CD4-positive, CD25-positive, alpha-beta regulatory T cell (primary cell): ENCODE results near the gene BRINP3. TPM values are rescaled to one million over a fixed set of nuclear protein-coding genes. Genes with fewer than 3 reads are reported as not detected.

Source experiments
- ATAC-seq, 2 donors: fragments of 150-1000 bp; cut with Tn5 transposase; one replicate each; pipeline ENCODE4 v1.10.0; 2021; ENCODE audit warnings: low read depth in 2 of 2, moderate number of reproducible peaks in 2 of 2, moderate library complexity in 1 of 2
- DNase-seq, 3 donors: peaks; one replicate each; pipeline versions ENCODE4 v3.0.0 to v3.0.0-alpha.2; 2012 to 2022; ENCODE audit warnings: mixed read lengths in 1 of 3
- H3K27ac ChIP-seq: one replicate; pipeline ENCODE4 v1.7.0; 2013; ENCODE audit warnings: mild to moderate bottlenecking, low read length; ENCODE audit not compliant: insufficient read depth, poor library complexity, severe bottlenecking
- H3K27me3 ChIP-seq: one replicate; pipeline ENCODE4 v1.7.0; 2013; ENCODE audit warnings: low read length; ENCODE audit not compliant: control insufficient read depth, insufficient read depth
- H3K36me3 ChIP-seq: one replicate; pipeline ENCODE4 v1.7.0; 2013; ENCODE audit warnings: mild to moderate bottlenecking, low read length, moderate library complexity; ENCODE audit not compliant: control insufficient read depth, insufficient read depth
- H3K4me1 ChIP-seq: 2 replicates; pipeline ENCODE4 v1.7.0; 2013; ENCODE audit warnings: mild to moderate bottlenecking, low read length; ENCODE audit not compliant: insufficient read depth, control insufficient read depth, poor library complexity, severe bottlenecking
- H3K4me3 ChIP-seq: one replicate; pipeline ENCODE4 v1.7.0; 2013; ENCODE audit warnings: low read depth, mild to moderate bottlenecking, low read length, moderate library complexity
- H3K9me3 ChIP-seq, 2 experiments: 1 replicate in 1 of 2; 2 replicates in 1 of 2; pipeline ENCODE4 v1.7.0; 2013; ENCODE audit warnings: low read length in 2 of 2, mild to moderate bottlenecking in 1 of 2, moderate library complexity in 1 of 2; ENCODE audit not compliant: control insufficient read depth in 2 of 2
- H3K27ac Mint-ChIP-seq, 3 donors: one replicate each; pipeline ENCODE4 v1.8.0; 2020 to 2022; ENCODE audit warnings: mild to moderate bottlenecking in 3 of 3, mixed read lengths in 3 of 3, moderate library complexity in 2 of 3
- H3K27me3 Mint-ChIP-seq: one replicate; pipeline ENCODE4 v1.8.0; 2022; ENCODE audit warnings: mild to moderate bottlenecking, mixed read lengths
- H3K36me3 Mint-ChIP-seq: one replicate; pipeline ENCODE4 v1.8.0; 2020; ENCODE audit warnings: mixed read lengths
- H3K4me1 Mint-ChIP-seq, 4 donors: one replicate each; pipeline ENCODE4 v1.8.0; 2020 to 2022; ENCODE audit warnings: mixed read lengths in 4 of 4, mild to moderate bottlenecking in 1 of 4
- H3K4me3 Mint-ChIP-seq, 4 donors: one replicate each; pipeline ENCODE4 v1.8.0; 2020 to 2022; ENCODE audit warnings: mild to moderate bottlenecking in 4 of 4, mixed read lengths in 4 of 4, moderate library complexity in 3 of 4
- H3K9me3 Mint-ChIP-seq, 7 donors: one replicate each; pipeline ENCODE4 v1.8.0; 2020 to 2022; ENCODE audit warnings: mixed read lengths in 7 of 7, mild to moderate bottlenecking in 3 of 7, moderate library complexity in 2 of 7
- polyA plus RNA-seq, 4 donors: library from polyadenylated mRNA; unstranded; fragments of 300-500 nt; fragmentation: Illumina TruSeq; gene quantifications; one replicate each; pipeline ENCODE4 v1.2.3, GENCODE V29; 2021
- total RNA-seq: library from RNA; stranded (reverse); gene quantifications from one replicate; pipeline ENCODE4 v1.2.3, GENCODE V29; 2022

BRINP3 gene
- total and polyA plus RNA-seq, 5 donors from 2014 or later = not detected

DNA sequence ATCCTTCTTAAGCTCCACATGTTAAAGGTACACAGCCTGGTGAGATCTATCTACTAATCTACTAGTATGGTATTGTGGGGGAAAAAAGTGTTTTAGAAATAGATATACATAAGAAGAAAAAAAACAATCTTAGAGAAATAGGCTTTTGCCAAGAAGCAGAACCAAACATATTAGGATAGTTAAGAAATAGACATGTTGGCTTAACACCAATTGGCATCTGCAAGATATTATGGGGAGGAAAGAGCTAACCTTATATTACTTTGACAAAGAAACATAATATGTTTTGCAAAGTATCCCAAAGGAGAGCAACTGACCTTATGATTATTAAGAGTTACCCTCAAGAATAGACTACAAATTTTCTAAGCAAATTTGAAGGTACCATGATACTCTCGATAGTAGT lies 202.9 kb downstream of the BRINP3 start:
- Mint-ChIP-seq H3K27me3 (no peaks in the 10 kb centered on the region), H3K4me1 (no peaks in the 10 kb centered on the region), H3K9me3 (peaks cover 0 to 26% (median 3%) of the 10 kb centered on the region in 7 donors), H3K4me3 (no peak overlapping the region), H3K36me3 (no peaks in the 10 kb centered on the region), H3K27ac (no peak overlapping the region)
- Histone ChIP-seq H3K9me3 (peaks cover 0 to 4% of the 10 kb centered on the region in 2 experiments), H3K36me3 (no peaks in the 10 kb centered on the region), H3K4me3 (no peak overlapping the region), H3K27me3 (no peaks in the 10 kb centered on the region), H3K4me1 (no peaks in the 10 kb centered on the region), H3K27ac (no peak overlapping the region)
- ATAC-seq (no peak), DNase-seq (no peak)

- Mint-ChIP-seq H3K4me3 (no peak overlapping the region), H3K9me3 (peaks cover 0 to 24% (median 3%) of the 10 kb centered on the region in 7 donors), H3K36me3 (no peaks in the 10 kb centered on the region), H3K4me1 (no peaks in the 10 kb centered on the region), H3K27ac (no peak overlapping the region), H3K27me3 (no peaks in the 10 kb centered on the region)
- ATAC-seq (no peak), DNase-seq (no peak)
- H3K4me1 ChIP-seq = no peaks in the 10 kb centered on the region
- no peaks in the 10 kb centered on the region for H3K27me3 ChIP-seq
- no peaks in the 10 kb centered on the region for H3K36me3 ChIP-seq
- no peak overlapping the region for H3K27ac ChIP-seq
- no peaks in the 10 kb centered on the region for H3K9me3 ChIP-seq
- H3K4me3 ChIP-seq = no peak overlapping the region
These were observed 204.5 kb downstream of the BRINP3 start for GRCh38 chr1:190273161-190273560.

DNA sequence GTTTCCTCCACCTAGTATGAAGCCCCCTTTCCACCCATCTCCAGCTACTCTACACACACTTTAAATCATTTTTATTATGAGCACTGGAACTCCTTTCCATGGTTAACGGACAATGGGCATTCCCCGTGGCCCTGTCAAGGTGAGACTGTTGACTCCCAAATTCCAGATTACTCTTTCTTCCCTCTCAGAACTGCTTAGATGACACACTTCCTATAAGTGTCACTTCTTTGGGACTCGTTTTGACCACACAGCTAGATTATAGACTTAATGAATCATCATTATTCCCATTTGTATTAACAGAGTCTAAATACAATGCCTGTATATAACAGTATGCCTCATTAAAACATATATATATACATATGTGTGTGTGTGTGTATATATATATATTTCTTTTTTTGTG lies 215.1 kb downstream of the BRINP3 start:
- H3K4me3 ChIP-seq = no peak overlapping the region
- H3K27me3 Mint-ChIP-seq = no peaks in the 10 kb centered on the region
- DNase-seq (no peak), ATAC-seq (no peak)
- no peak overlapping the region for H3K4me3 Mint-ChIP-seq
- no peaks in the 10 kb centered on the region for H3K27me3 ChIP-seq
- H3K9me3 Mint-ChIP-seq = peaks cover 0 to 16% (median 4%) of the 10 kb centered on the region in 7 donors
- peaks cover 0 to 2% of the 10 kb centered on the region in 2 experiments for H3K9me3 ChIP-seq
- H3K36me3 Mint-ChIP-seq = no peaks in the 10 kb centered on the region
- no peak overlapping the region for H3K27ac Mint-ChIP-seq
- no peaks in the 10 kb centered on the region for H3K4me1 Mint-ChIP-seq
- no peaks in the 10 kb centered on the region for H3K36me3 ChIP-seq
- no peaks in the 10 kb centered on the region for H3K4me1 ChIP-seq
- H3K27ac ChIP-seq = no peak overlapping the region

GRCh38 chr1:190259424-190259823 lies 218.2 kb downstream of the BRINP3 start:
- H3K27me3 ChIP-seq = no peaks in the 10 kb centered on the region
- H3K27ac ChIP-seq = no peak overlapping the region
- no peaks in the 10 kb centered on the region for H3K36me3 Mint-ChIP-seq
- DNase-seq = no peak
- no peaks in the 10 kb centered on the region for H3K27me3 Mint-ChIP-seq
- H3K4me1 Mint-ChIP-seq = no peaks in the 10 kb centered on the region
- H3K9me3 Mint-ChIP-seq = peaks cover 0 to 45% (median 13%) of the 10 kb centered on the region in 7 donors
- no peaks in the 10 kb centered on the region for H3K4me1 ChIP-seq
- H3K27ac Mint-ChIP-seq = no peak overlapping the region
- ATAC-seq = no peak
- H3K4me3 Mint-ChIP-seq = no peak overlapping the region
- H3K9me3 ChIP-seq = peaks cover 0 to 2% of the 10 kb centered on the region in 2 experiments
- no peaks in the 10 kb centered on the region for H3K36me3 ChIP-seq
- H3K4me3 ChIP-seq = no peak overlapping the region

GRCh38 chr1:190258003-190258402 lies 219.7 kb downstream of the BRINP3 start:
- Mint-ChIP-seq H3K36me3 (no peaks in the 10 kb centered on the region), H3K4me1 (no peaks in the 10 kb centered on the region), H3K9me3 (peaks cover 0 to 53% (median 12%) of the 10 kb centered on the region in 7 donors), H3K27ac (no peak overlapping the region), H3K27me3 (no peaks in the 10 kb centered on the region), H3K4me3 (no peak overlapping the region)
- Histone ChIP-seq H3K4me1 (no peaks in the 10 kb centered on the region), H3K4me3 (no peak overlapping the region), H3K36me3 (no peaks in the 10 kb centered on the region), H3K9me3 (peaks cover 0 to 2% of the 10 kb centered on the region in 2 experiments), H3K27me3 (no peaks in the 10 kb centered on the region), H3K27ac (no peak overlapping the region)
- DNase-seq = no peak
- no peak for ATAC-seq

DNA sequence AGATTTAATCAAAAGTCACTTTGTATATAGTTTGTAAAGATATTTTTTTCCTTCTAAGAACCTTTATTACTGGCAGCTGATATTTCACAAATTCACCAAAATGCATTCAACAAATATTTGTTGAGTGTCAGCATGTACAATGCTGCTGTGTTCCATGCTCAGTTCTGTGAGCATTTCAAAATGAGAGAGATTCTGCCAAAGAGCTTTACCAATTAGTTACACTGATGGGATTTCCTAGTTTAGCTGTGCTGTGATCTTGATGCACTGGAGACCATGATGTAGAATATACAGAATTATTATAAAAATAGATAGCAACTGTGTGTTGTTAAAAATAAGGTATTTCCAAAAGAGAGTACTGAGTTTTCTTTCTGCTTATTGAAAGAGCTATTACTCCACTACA lies 225.6 kb downstream of the BRINP3 start:
- H3K4me1 ChIP-seq = no peaks in the 10 kb centered on the region
- no peaks in the 10 kb centered on the region for H3K36me3 ChIP-seq
- H3K27me3 ChIP-seq = no peaks in the 10 kb centered on the region
- H3K4me3 ChIP-seq = no peak overlapping the region
- Mint-ChIP-seq H3K4me1 (no peaks in the 10 kb centered on the region), H3K27ac (no peak overlapping the region), H3K27me3 (no peaks in the 10 kb centered on the region), H3K9me3 (peaks cover 0 to 43% (median 13%) of the 10 kb centered on the region in 7 donors), H3K4me3 (no peak overlapping the region), H3K36me3 (no peaks in the 10 kb centered on the region)
- ATAC-seq (no peak), DNase-seq (no peak)
- H3K27ac ChIP-seq = no peak overlapping the region
- no peaks in the 10 kb centered on the region for H3K9me3 ChIP-seq

DNA sequence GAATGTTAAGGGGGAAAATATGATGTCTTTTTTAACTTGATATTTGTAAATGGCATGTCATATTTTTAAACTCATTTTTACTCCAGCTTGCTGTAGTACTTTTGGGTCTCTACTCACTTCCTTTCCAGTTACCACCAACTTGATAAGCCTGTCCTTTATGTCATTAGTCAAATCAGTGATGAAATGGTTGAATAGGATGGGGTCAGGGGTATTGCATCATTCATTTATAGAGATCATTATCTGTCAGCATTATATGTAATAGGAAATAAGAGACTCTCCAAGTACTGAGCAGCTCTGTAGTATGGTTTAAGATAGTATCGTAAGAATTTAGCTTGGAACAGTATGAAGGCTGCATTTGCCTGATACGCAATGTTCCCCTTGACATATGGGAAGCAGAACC lies 227.3 kb downstream of the BRINP3 start:
- no peaks in the 10 kb centered on the region for H3K36me3 Mint-ChIP-seq
- no peaks in the 10 kb centered on the region for H3K4me1 ChIP-seq

DNA sequence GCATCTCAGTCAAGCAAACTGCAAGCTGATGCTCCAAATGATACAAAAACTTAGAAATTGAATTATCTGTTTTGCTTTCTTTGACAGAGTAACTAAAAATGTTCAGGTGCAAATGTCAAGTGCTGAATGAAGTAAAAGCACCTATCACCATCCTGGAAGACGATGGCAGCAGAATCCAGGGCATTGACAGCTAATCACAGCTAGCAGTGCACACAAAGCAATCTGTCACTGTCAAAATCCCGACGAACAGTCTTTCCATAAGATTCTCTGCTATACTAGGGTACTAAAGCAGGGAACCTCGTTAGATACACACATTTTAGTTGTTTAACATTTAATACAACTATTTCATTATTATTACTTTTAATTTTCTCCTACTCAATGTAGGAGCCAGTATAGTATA lies 233.3 kb downstream of the BRINP3 start:
- no peaks in the 10 kb centered on the region for H3K4me1 Mint-ChIP-seq
- no peak overlapping the region for H3K4me3 Mint-ChIP-seq
- no peak for ATAC-seq

More for the DNA sequence above, 227.3 kb downstream of the BRINP3 start:
- Histone ChIP-seq H3K9me3 (no peaks in the 10 kb centered on the region), H3K27me3 (no peaks in the 10 kb centered on the region), H3K36me3 (no peaks in the 10 kb centered on the region), H3K27ac (no peak overlapping the region), H3K4me3 (no peak overlapping the region)
- DNase-seq (no peak), ATAC-seq (no peak)
- H3K27ac Mint-ChIP-seq = no peak overlapping the region
- H3K4me3 Mint-ChIP-seq = no peak overlapping the region
- no peaks in the 10 kb centered on the region for H3K27me3 Mint-ChIP-seq
- H3K9me3 Mint-ChIP-seq = peaks cover 0 to 30% (median 7%) of the 10 kb centered on the region in 7 donors
- H3K4me1 Mint-ChIP-seq = no peaks in the 10 kb centered on the region

More for the DNA sequence above, 233.3 kb downstream of the BRINP3 start:
- no peaks in the 10 kb centered on the region for H3K36me3 Mint-ChIP-seq
- no peak overlapping the region for H3K27ac ChIP-seq
- H3K27ac Mint-ChIP-seq = no peak overlapping the region
- no peaks in the 10 kb centered on the region for H3K27me3 Mint-ChIP-seq
- no peak for DNase-seq
- H3K4me1 ChIP-seq = no peaks in the 10 kb centered on the region
- H3K36me3 ChIP-seq = no peaks in the 10 kb centered on the region
- H3K9me3 Mint-ChIP-seq = peaks cover 0 to 8% (median 0%) of the 10 kb centered on the region in 7 donors
- H3K9me3 ChIP-seq = no peaks in the 10 kb centered on the region
- H3K4me3 ChIP-seq = no peak overlapping the region
- H3K27me3 ChIP-seq = no peaks in the 10 kb centered on the region
